Colonic mucosa (tissue), 4 donors: Measurements from ENCODE around the gene QPCTL. TPM values are rescaled to one million over a fixed set of nuclear protein-coding genes. Genes with fewer than 3 reads are reported as not detected.
"Not testable (repeated sequence)": the region's sequence is repeated elsewhere in the genome, so short reads cannot be mapped to it uniquely, and the experiment has no call there.

Source experiments
- DNase-seq: peaks from one replicate; pipeline ENCODE4 v3.0.0-alpha.2; 2020
- H3K27ac ChIP-seq: fragments of 200-600 bp; one replicate; pipeline ENCODE4 v1.8.0; 2021
- H3K27me3 ChIP-seq: fragments of 200-600 bp; one replicate; pipeline ENCODE4 v1.8.0; 2021
- H3K36me3 ChIP-seq: fragments of 200-600 bp; one replicate; pipeline ENCODE4 v1.8.0; 2021
- H3K4me1 ChIP-seq: fragments of 200-600 bp; one replicate; pipeline ENCODE4 v1.8.0; 2021; ENCODE audit warnings: mild to moderate bottlenecking
- H3K4me3 ChIP-seq: fragments of 200-600 bp; one replicate; pipeline ENCODE4 v1.8.0; 2021
- H3K9ac ChIP-seq, 2 donors: one replicate each; pipeline ENCODE4 v1.7.0; 2013; ENCODE audit warnings: control low read depth in 2 of 2, low read depth in 2 of 2, low read length in 2 of 2
- H3K9me3 ChIP-seq: fragments of 200-600 bp; one replicate; pipeline ENCODE4 v1.8.0; 2021
- intact Hi-C: fragments of 100-400 bp; cut with DNase I; formaldehyde crosslinking; loops from one replicate; pipeline ENCODE4 v1.14.1; 2022
- total RNA-seq, 2 donors: library from RNA; stranded (reverse); fragmentation: NEBNext Ultra II Directional in 1 of 2; extraction: Animal tissue kit (Norgen Biotek cat#: 25700) in 1 of 2; gene quantifications; one replicate each; pipeline ENCODE4 v1.2.1, GENCODE V29; 2021
- TF ChIP-seq, protein P1 (sequence below): fragments of 200-600 bp; IDR thresholded peaks from one replicate; pipeline ENCODE4 v1.8.0; 2022; ENCODE audit warnings: antibody characterized with exemption, mild to moderate bottlenecking
- donor health status: healthy.
- donor health status: DM: no; HTN: no; CAD: no.
- donor health status: DM: no; HTN: no; CAD: no.

QPCTL gene
- total RNA-seq, 2 donors from 2014 or later, result 10.7 to 11.2 TPM

DNA sequence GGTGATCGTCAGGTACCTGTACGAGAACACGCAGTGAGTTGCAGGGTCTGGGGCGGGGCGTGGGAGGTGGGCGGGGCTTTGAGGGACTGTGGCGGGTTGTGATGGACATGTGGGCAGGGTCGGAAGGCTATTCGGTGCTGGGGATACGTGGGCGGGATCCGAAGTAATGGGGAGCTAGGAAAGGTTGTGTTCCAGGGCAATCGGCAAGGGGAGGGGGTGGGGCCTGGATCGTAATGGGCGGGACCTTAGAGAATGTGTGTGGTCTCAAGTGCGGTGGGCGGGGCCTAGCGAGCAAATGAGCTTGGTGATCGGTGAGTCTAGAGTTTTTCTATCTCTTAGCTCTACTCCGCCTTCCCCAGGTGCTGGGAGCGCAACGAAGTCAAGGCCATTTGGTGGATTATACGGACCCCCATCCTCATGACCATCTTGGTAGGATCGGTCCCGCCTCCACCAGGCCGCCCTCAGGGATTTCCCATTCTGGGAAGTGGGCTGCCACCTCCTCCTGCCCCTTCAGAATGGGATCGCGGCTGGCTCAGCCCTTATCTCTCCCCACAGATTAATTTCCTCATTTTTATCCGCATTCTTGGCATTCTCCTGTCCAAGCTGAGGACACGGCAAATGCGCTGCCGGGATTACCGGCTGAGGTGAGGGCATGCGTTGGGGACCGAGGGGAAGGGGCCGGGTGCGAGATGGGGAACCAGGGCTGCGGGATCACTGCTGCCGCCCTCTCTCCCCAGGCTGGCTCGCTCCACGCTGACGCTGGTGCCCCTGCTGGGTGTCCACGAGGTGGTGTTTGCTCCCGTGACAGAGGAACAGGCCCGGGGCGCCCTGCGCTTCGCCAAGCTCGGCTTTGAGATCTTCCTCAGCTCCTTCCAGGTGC lies 14.9 kb upstream of the QPCTL start:
- peak overlapping the region; percentile 47 for H3K4me3 ChIP-seq
- peaks cover 6% of the 10 kb centered on the region for H3K4me1 ChIP-seq
- TF ChIP-seq, protein P1, sequence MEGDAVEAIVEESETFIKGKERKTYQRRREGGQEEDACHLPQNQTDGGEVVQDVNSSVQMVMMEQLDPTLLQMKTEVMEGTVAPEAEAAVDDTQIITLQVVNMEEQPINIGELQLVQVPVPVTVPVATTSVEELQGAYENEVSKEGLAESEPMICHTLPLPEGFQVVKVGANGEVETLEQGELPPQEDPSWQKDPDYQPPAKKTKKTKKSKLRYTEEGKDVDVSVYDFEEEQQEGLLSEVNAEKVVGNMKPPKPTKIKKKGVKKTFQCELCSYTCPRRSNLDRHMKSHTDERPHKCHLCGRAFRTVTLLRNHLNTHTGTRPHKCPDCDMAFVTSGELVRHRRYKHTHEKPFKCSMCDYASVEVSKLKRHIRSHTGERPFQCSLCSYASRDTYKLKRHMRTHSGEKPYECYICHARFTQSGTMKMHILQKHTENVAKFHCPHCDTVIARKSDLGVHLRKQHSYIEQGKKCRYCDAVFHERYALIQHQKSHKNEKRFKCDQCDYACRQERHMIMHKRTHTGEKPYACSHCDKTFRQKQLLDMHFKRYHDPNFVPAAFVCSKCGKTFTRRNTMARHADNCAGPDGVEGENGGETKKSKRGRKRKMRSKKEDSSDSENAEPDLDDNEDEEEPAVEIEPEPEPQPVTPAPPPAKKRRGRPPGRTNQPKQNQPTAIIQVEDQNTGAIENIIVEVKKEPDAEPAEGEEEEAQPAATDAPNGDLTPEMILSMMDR, result no peak
- no peaks in the 10 kb centered on the region for H3K9me3 ChIP-seq
- H3K27me3 ChIP-seq, result peaks cover 12% of the 10 kb centered on the region
- no peaks in the 10 kb centered on the region for H3K36me3 ChIP-seq
- peak; percentile 96 for DNase-seq
- peak overlapping the region; percentile 17 for H3K27ac ChIP-seq
- H3K9ac ChIP-seq, result peak overlapping the region in 1 of 2 donors; percentile 33
- intact Hi-C loops, result no loop called here

DNA sequence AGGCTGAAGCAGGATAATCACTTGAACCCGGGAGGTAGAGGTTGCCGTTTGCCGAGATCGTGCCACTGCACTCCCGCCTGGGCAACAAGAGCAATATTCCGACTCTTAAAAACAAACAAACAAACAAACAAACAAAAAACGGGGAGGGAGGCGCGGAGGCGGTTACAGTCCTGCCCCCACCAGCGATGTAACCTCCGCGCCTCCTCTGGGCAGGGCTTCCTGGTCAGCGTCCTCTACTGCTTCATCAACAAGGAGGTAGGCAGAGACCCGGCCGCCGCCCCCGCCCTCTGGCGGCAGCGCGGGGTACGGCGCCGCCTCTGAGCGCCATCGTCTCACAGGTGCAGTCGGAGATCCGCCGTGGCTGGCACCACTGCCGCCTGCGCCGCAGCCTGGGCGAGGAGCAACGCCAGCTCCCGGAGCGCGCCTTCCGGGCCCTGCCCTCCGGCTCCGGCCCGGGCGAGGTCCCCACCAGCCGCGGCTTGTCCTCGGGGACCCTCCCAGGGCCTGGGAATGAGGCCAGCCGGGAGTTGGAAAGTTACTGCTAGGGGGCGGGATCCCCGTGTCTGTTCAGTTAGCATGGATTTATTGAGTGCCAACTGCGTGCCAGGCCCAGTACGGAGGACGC lies 11.0 kb upstream of the QPCTL start:
- Histone ChIP-seq H3K36me3 (no peaks in the 10 kb centered on the region), H3K4me1 (peaks cover 6% of the 10 kb centered on the region), H3K27me3 (peaks cover 12% of the 10 kb centered on the region), H3K9me3 (no peaks in the 10 kb centered on the region), H3K4me3 (peak overlapping the region; percentile 25), H3K9ac (peak overlapping the region; percentile 60 to 74), H3K27ac (peak overlapping the region; percentile 75)
- peak; percentile 92 for DNase-seq
- TF ChIP-seq, protein P1, result peak; percentile 96
- intact Hi-C loops, result no loop called here

DNA sequence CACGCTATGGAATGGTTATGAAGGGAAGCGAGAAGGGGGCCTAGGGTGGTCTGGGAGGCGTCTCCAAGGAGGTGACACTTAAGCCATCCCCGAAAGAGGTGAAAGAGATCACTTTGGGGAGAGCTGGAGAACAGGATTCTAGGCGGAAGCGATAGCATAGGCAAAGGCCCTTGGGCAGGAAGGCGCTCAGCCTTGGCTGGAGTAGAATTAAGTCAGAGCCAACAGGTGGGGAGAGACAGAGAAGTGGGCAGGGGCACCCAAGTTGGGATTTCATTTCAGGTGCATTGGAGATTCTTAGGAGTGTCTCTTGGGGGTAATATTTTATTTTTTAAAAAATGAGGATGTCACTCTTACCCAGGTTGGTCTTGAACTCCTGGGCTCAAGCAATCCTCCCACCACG lies 10.3 kb upstream of the QPCTL start:
- intact Hi-C loops, result no loop called here
- Histone ChIP-seq H3K4me1 (peaks cover 6% of the 10 kb centered on the region), H3K36me3 (no peaks in the 10 kb centered on the region), H3K9ac (peak overlapping the region in 1 of 2 donors; percentile 74), H3K27me3 (peaks cover 12% of the 10 kb centered on the region), H3K9me3 (no peaks in the 10 kb centered on the region), H3K27ac (peak overlapping the region; percentile 75), H3K4me3 (no peak overlapping the region)
- no peak for DNase-seq
- TF ChIP-seq, protein P1, result no peak

DNA sequence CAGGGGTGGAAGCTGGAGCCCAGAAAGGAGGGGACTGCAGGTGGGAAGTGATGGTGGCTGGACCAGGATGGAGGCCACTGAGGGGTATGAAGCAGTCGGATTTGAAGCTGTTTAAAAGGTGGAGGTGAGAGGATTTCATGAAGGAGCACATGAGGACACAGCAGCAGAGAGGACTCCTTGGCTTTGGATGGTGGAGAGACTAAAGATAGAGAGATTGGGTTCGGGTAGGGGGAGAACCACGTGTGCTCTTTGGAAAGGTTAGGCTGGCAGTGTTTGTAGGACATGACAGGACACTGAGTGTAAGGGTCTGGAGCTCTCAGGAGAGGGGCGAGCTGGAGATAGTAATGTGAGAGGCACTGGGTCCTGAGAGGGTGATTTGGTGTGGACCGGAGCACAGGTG lies 9.6 kb upstream of the QPCTL start:
- TF ChIP-seq, protein P1, result no peak
- no peak for DNase-seq
- Histone ChIP-seq H3K4me3 (no peak overlapping the region), H3K27me3 (peaks cover 7% of the 10 kb centered on the region), H3K27ac (no peak overlapping the region), H3K4me1 (peaks cover 2% of the 10 kb centered on the region), H3K9me3 (no peaks in the 10 kb centered on the region), H3K36me3 (no peaks in the 10 kb centered on the region), H3K9ac (no peak overlapping the region)
- intact Hi-C loops, result no loop called here

DNA sequence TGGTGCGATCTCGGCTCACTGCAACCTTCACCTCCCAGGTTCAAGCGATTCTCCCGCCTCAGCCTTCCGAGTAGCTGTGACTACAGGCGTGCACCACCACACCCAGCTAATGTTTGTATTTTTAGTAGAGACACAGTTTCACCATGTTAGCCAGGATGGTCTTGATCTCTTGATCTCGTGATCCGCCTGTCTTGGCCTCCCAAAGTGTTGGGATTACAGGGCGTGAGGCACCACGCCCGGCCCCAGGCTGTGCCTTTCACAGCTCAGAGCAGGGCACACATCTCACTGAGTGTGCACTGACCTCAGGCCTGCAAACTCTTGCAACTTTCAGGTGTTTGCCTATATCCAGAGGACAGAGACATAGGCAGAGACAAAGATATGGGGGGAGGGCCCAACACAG lies 7.4 kb upstream of the QPCTL start:
- intact Hi-C loops, H3K4me1 ChIP-seq, H3K27me3 ChIP-seq, H3K27ac ChIP-seq, H3K36me3 ChIP-seq, H3K9ac ChIP-seq, H3K4me3 ChIP-seq, H3K9me3 ChIP-seq, DNase-seq: not testable (repeated sequence)

DNA sequence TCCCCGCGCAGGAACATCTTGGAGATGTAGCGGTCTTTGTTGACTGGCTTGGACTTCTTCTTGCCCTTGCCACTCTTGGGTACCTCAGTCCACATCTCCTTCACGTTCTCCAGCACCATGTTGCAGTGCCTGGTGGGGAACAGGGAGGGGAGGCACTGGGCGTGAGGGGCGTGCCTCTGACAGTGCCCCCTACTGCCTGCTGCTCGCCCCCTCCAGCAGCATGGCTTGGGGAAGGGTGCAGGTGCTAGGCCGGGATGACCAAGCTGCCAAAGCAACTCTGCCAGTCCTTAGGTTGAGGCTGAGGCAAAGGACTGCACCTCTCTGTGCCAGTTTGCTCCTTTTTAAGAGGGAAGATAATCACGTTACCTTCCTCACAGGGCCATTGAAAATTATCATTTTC lies 4.9 kb upstream of the QPCTL start:
- no peaks in the 10 kb centered on the region for H3K36me3 ChIP-seq
- intact Hi-C loops, result no loop called here
- H3K4me3 ChIP-seq, result no peak overlapping the region
- H3K4me1 ChIP-seq, result peaks cover 4% of the 10 kb centered on the region
- no peak overlapping the region for H3K9ac ChIP-seq
- no peak overlapping the region for H3K27ac ChIP-seq
- no peaks in the 10 kb centered on the region for H3K9me3 ChIP-seq
- TF ChIP-seq, protein P1, result no peak
- no peak for DNase-seq
- no peaks in the 10 kb centered on the region for H3K27me3 ChIP-seq
